ENCODE data around the gene ATP8A1.

Gene ATP8A1

DNA sequence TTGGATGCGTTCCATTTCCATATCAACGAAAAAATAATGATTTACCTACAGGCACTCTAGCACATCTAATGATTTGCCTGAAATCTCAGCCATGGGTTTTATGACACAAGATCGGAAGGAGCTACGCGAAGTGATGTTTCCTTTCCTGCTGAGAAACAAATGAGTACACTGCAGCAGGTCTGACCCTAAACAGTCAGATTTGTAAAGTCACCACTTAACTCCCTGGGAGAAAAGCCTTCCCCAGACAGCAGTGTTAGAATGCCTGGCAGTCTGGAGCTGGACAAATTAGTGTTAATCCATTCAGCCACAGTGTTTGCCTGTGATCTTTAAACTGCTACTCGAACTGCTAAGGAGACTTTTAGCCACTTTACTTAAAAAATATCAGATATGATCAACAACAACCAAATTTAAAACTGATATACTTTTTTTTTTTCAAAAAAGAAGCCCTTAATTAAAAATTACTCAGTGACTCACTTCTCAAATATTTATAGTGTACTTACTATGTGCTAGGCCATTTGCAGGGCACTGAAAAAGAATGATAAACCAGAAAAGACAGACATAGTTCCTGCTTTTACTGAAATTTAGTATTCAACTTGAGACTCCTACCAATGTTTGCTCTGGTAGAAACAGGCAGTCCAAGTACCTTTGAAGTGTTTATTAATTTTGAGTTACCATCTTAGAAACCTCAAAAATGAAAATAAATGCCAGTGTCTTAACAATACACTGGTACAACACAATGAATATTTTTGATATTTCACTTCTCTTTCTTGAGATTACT is 155.1 kb downstream of the ATP8A1 start:
- no peak for TF ChIP-seq CTCF (IDR thresholded peaks at IDR 0.05; ENCODE audit: insufficient read depth, low read length, missing control alignments)
- ChIA-PET CTCF (interaction anchor here (1.7 to 2.9 kb wide), 2 partner anchors 18 to 220 kb away, joined by 3 to 9 read pairs; no protein-coding TSS in a partner anchor), POLR2A (no interaction called here)
- no peak overlapping the region for H3K4me3 ChIP-seq (ENCODE audit: low read depth, low read length)
- no peak for DNase-seq (ENCODE audit: low read depth, low spot score)

GRCh38 chr4:42498040-42498439 is 158.9 kb downstream of the ATP8A1 start:
- H3K4me3 ChIP-seq (ENCODE audit: low read depth, low read length): no peak overlapping the region
- CTCF ChIA-PET: no interaction called here
- POLR2A ChIA-PET: no interaction called here

GRCh38 chr4:42497142-42497910 is 159.6 kb downstream of the ATP8A1 start:
- ChIA-PET POLR2A (no interaction called here), CTCF (no interaction called here)
- no peak for TF ChIP-seq CTCF (IDR thresholded peaks at IDR 0.05; ENCODE audit: insufficient read depth, low read length, missing control alignments)
- H3K4me3 ChIP-seq (ENCODE audit: low read depth, low read length): no peak overlapping the region
- no peak for DNase-seq (ENCODE audit: low read depth, low spot score)

More at GRCh38 chr4:42498040-42498439, 158.9 kb downstream of the ATP8A1 start:
- no peak for DNase-seq (ENCODE audit: low read depth, low spot score)
- TF ChIP-seq CTCF (IDR thresholded peaks at IDR 0.05; ENCODE audit: insufficient read depth, low read length, missing control alignments): no peak

- TF ChIP-seq CTCF (IDR thresholded peaks at IDR 0.05; ENCODE audit: insufficient read depth, low read length, missing control alignments): no peak
- DNase-seq (ENCODE audit: low read depth, low spot score): no peak
- POLR2A ChIA-PET: no interaction called here
- no peak overlapping the region for H3K4me3 ChIP-seq (ENCODE audit: low read depth, low read length)
- CTCF ChIA-PET: no interaction called here
Observed at GRCh38 chr4:42492962-42493361, 163.9 kb downstream of the ATP8A1 start.

DNA sequence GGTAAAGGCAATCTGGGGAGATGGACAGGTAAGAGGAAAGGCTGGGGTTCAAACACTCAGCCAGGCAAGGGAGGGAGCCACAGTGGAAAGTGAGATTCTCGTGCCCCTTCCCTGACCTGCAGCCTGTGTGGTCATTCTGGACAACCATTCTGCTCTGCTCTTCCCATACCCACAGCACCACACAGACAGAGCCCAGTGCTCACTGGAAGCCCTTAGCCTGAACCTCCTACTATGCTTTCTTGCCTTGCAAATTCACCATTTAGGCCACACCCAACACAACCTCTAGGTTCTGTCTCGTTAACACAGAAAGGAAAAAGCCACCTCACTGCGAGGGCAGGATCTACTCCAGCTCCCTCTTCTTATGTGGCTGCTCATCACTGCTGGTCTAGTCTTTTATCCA is 166.9 kb downstream of the ATP8A1 start:
- TF ChIP-seq CTCF (IDR thresholded peaks at IDR 0.05; ENCODE audit: insufficient read depth, low read length, missing control alignments): no peak
- H3K4me3 ChIP-seq (ENCODE audit: low read depth, low read length): no peak overlapping the region
- DNase-seq (ENCODE audit: low read depth, low spot score): no peak
- ChIA-PET CTCF (no interaction called here), POLR2A (no interaction called here)

DNA sequence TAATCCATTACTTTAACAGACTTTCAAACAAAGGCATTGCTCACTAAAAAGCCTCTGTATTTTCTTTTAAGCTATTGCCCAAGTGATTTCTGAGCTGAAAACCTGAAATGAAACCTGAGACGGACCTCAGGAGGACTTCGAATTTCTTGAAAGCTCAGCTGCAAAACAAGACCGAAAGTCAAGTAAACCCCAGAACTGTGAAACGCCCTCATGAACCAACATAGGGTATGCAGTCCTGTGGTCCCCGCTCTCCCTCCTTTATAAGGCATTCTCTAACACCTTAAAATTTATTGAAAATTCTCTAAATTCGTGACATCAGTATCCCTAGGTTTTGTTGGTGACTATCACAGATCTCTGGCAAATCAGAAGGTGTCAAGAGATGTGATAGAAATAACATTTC is 167.8 kb downstream of the ATP8A1 start:
- H3K4me3 ChIP-seq (ENCODE audit: low read depth, low read length): no peak overlapping the region
- TF ChIP-seq CTCF (IDR thresholded peaks at IDR 0.05; ENCODE audit: insufficient read depth, low read length, missing control alignments): no peak
- POLR2A ChIA-PET: no interaction called here
- no peak for DNase-seq (ENCODE audit: low read depth, low spot score)
- CTCF ChIA-PET: no interaction called here
